CMK (cell line): ENCODE data around the gene SPON2.
"Not testable (repeated sequence)": the region's sequence is repeated elsewhere in the genome, so short reads cannot be mapped to it uniquely, and the experiment has no call there.

Experiments
- DNase-seq: peaks from one replicate; pipeline ENCODE4 v3.0.0-alpha.2; 2010; ENCODE audit warnings: low read depth

Gene SPON2

GRCh38 chr4:1151541-1151940 lies 20.8 kb downstream of the SPON2 start:
- no peak for DNase-seq

- no peak for DNase-seq
Observed at GRCh38 chr4:1150875-1151274, 21.5 kb downstream of the SPON2 start.

DNA sequence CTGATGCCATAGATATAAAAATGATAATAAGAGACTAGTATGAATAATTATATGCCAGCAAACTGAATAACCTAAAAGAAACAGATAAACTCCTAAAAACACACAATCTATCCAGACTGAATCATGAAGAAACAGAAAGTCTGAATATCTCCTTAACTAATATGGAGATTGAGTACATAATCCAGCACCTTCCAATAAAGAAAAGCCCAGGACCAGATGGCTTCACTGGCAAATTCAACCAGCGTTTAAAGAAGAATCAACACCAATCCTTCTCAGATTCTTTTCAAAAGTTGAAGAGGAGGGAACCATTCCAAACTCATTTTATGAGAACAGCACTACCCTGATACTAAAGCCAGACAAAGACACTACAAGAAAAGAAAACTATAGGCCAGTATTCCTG lies 32.5 kb downstream of the SPON2 start:
- DNase-seq = no peak

DNA sequence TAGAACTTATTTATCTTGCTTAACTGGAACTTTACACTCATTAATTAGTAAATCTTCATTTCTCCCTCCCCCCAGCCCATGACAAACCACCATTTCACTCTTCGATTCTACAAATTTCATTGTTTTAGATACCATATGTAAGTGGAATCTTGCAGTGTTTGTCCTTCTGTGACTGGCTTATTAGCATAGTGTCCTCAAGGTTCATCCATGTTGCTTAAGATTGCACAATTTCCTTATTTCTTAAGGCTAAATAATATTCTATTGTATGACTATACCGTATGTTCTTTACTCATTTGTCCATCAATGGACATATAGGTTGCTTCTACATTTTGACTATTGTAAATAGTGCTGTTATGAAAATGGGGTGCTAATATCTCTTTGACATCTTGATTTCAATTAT lies 34.5 kb downstream of the SPON2 start:
- DNase-seq = no peak

- DNase-seq = no peak
Observed at GRCh38 chr4:1137063-1137776, 35.2 kb downstream of the SPON2 start.

GRCh38 chr4:1136048-1136447 lies 36.3 kb downstream of the SPON2 start:
- no peak for DNase-seq

DNA sequence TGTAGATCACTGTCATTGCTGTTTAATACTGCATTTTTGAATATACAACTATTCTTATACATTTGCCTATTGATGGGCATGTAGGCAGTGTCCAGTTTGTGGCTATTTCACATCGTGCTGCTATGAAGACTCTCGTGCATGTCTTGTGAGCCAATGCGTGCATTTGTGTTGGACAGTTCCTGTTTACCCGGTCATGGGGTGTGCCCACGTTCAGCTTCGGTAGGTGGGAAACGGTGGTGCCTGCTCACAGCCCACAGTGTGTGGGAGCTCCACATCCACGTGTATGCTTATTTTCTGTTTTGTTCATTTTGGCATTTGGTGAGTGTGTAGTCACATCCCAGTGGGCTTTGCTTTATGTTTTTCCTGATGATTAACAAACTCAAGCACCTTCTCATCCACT lies 39.4 kb downstream of the SPON2 start:
- no peak for DNase-seq

DNA sequence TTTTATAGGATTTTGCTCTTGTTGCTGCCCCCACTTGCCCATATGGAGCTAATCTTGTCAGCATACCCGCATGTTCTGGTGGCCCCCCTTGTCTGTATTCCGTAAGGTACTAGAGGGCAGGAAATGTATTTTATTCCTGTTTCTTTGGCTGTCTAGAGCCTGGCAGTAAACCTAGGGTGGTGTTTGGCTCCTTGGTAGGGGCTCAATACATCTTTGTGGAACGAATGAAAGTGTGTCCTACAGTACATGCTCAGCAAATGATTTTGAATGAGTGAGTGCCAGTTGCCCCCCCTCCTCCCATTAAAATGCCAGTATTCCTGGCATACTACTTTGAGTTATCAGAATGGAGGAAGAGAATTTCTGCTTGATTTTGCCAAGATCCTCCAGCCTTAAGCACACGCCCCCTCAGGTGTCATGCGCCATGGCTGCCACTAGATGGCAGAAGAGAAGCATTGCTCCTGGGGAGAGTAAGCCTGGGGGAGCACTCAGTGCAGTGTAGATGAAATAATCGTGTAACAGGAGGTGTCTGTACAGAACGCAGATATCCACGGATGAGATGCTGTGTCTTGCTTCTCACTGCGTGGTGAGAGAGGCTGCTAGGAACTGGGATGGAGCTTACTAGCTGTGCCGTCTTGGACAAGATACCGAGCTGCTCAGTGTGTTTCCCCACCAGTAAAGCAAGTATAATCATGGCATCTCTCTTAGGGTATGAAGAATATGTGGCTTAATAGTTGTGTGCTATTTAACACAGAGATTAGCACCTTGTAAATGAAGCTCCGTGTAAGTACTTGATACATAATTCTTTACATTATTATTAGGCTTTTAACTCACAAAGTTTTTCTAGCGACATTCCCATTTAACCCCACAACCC lies 41.8 kb downstream of the SPON2 start:
- DNase-seq = peak; percentile 51

DNA sequence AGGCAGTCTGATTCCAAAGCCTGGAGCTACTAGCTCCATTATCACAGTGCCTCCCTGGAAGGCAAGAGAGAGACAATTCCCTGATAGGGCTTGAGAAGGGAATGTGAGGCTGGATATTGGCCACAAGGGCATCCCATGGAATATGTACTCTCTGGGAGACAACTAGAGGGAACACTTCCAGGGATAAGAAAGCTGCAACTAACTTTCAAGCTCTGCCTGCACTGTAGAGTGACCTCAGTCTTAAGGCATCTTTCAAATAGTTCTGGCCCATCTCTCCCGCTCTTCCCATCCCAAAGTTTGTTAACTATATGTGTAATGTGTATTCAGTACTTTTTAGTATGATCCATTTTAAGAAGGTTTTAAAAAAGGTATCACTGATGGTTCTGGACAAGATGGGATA lies 45.9 kb downstream of the SPON2 start:
- no peak for DNase-seq

DNA sequence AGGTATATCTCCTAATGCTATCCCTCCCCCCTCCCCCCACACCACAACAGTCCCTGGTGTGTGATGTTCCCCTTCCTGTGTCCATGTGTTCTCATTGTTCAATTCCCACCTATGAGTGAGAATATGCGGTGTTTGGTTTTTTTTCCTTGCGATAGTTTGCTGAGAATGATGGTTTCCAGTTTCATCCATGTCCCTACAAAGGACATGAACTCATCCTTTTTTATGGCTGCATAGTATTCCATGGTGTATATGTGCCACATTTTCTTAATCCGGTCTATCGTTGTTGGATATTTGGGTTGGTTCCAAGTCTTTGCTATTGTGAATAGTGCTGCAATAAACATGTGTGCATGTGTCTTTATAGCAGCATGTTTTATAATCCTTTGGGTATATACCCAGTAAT lies 46.9 kb downstream of the SPON2 start:
- DNase-seq = not testable (repeated sequence)

DNA sequence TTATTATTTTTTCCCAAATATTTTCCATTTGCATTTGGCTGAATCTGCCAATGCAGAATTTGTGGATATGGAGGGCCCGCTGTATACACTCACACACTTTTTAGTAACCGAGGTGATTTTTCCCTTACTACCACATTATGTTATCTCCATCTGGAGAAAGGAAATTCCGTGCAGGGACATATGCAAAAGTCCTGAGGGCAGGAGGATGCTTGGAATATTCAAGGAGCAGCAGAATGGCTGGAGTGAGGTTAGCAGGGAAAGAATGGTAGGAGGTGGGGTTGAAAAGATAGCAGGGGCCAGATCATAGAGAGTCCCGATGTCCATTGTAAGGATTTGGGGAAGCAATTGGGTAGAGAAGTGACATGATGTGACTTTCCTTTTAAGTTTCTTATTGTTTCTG lies 47.6 kb downstream of the SPON2 start:
- DNase-seq = no peak

DNA sequence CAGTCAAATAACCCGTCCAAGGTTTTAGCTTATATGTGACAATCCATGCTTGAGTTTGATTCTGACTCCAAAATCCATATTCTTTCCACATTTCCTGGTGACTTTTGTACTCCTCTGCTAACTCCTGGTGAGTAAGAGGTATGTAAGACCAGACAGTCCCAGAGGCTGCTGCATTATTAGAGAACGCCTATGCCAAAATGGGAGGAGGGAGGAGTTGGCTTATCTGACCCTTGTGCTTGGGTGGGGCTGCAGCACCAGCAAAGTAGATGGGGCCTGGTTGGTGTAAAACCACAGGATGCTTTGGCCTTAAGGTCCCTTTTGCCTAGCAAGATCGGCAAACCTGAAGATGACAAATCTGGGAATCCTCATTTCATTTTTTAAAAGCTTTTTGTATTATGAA lies 49.9 kb downstream of the SPON2 start:
- no peak for DNase-seq
